Right lobe of liver (tissue), 6 donors: ENCODE measurements around the gene NHLH1. TPM values are rescaled to one million over a fixed set of nuclear protein-coding genes. Genes with fewer than 3 reads are reported as not detected.

Experiments used
- ATAC-seq, 4 donors: fragments of 200-7000 bp; cut with Tn5 transposase; one replicate each; pipeline ENCODE4 v1.9.1; 2020; ENCODE audit warnings: mild to moderate bottlenecking in 4 of 4, moderate library complexity in 4 of 4
- DNase-seq, 3 donors: peaks; one replicate each; pipeline ENCODE4 v3.0.0-alpha.2; 2020
- H3K27ac ChIP-seq, 3 donors: fragments of 200-600 bp; one replicate each; pipeline ENCODE4 v1.8.0; 2022
- H3K27me3 ChIP-seq, 2 donors: fragments of 200-600 bp; one replicate each; pipeline ENCODE4 v1.8.0; 2022
- H3K36me3 ChIP-seq, 4 donors: fragments of 200-600 bp; sonication (generic) in 1 of 4; one replicate each; pipeline versions ENCODE4 v1.5.1 to v1.8.0; 2017 to 2022; ENCODE audit warnings: control low read depth in 1 of 4
- H3K4me1 ChIP-seq, 4 donors: fragments of 200-600 bp; sonication (generic) in 1 of 4; one replicate each; pipeline versions ENCODE4 v1.5.1 to v1.8.0; 2017 to 2022; ENCODE audit warnings: control low read depth in 1 of 4
- H3K4me3 ChIP-seq, 3 donors: fragments of 200-600 bp; one replicate each; pipeline ENCODE4 v1.8.0; 2022
- H3K9me3 ChIP-seq, 4 donors: fragments of 200-600 bp; sonication (generic) in 1 of 4; one replicate each; pipeline versions ENCODE4 v1.5.1 to v1.8.0; 2017 to 2022; ENCODE audit warnings: control low read depth in 1 of 4
- CTCF ChIP-seq, 4 donors: fragments of 200-600 bp in 3 of 4; fragments of 450-650 bp in 1 of 4; IDR thresholded peaks; one replicate each; pipeline versions ENCODE4 v1.5.1 to v1.8.0; 2016 to 2022; ENCODE audit warnings: antibody characterized with exemption in 4 of 4, mild to moderate bottlenecking in 2 of 4
- POLR2A ChIP-seq: fragments of 450-650 bp; IDR thresholded peaks from one replicate; pipeline ENCODE4 v1.6.1; 2017; ENCODE audit warnings: antibody characterized with exemption, mild to moderate bottlenecking
- WGBS: methylation state at CpG from one replicate; pipeline ENCODE4 v1.1.6; 2018; ENCODE audit warnings: low coverage, low lambda C conversion rate; ENCODE audit not compliant: insufficient coverage; ENCODE audit errors: missing lambda C conversion rate; 5-methylcytosine and 5-hydroxymethylcytosine counted together
- intact Hi-C, 2 donors: fragments of 100-400 bp; cut with DNase I; formaldehyde crosslinking; loops; one replicate each; pipeline versions ENCODE4 v1.11.2 to v1.14.1; 2022
- total RNA-seq, 6 experiments: library from RNA; depleted of rRNA in 2 of 6; stranded (reverse); fragments of >200 nt in 2 of 6; fragmentation: NEBNext Ultra II Directional in 3 of 6; extraction: Animal tissue kit (Norgen Biotek cat#: 25700) in 3 of 6; gene quantifications; one replicate each; pipeline versions ENCODE4 v1.1.0 to v1.2.4, GENCODE V29; 2016 to 2023
- donor health status: DM: no; HTN: yes; CAD: no.
- donor health status: DM: no; HTN: no; CAD: no.
- donor health status: DM: no; HTN: no; CAD: no.
- donor health status: DM: no; HTN: yes; CAD: no.
- donor health status: DM: no; HTN: yes; CAD: no.

NHLH1 gene
- total RNA-seq, 6 experiments from 2014 or later, result 0.07 to 0.12 TPM; not detected in 4

GRCh38 chr1:160400223-160400645 is 33.4 kb downstream of the NHLH1 start, which contains the start of gene VANGL2:
VANGL2 (plus strand) TSS chr1:160400564; CDS start chr1:160415838, 15,274 bp downstream.
- Histone ChIP-seq H3K36me3 (no peaks in the 10 kb centered on the region), H3K4me3 (peak within 1 kb of the TSS; percentile 29 to 46 (median 29)), H3K9me3 (no peaks in the 10 kb centered on the region), H3K27ac (no peak within 1 kb of the TSS), H3K27me3 (no peaks in the 10 kb centered on the region), H3K4me1 (peaks cover 0 to 6% (median 0%) of the 10 kb centered on the region in 4 donors)
- DNase-seq (peak in 1 of 3 donors; percentile 46), ATAC-seq (peak; percentile 49 to 70 (median 66))
- intact Hi-C loops, result no loop called here
- TF ChIP-seq CTCF (IDR thresholded peaks at IDR 0.05), result no peak
- TF ChIP-seq POLR2A, result no peak
- WGBS, result 4% methylated on average over 19 of the region's 34 CpGs

- Histone ChIP-seq H3K36me3 (no peaks in the 10 kb centered on the region), H3K9me3 (no peaks in the 10 kb centered on the region), H3K27me3 (no peaks in the 10 kb centered on the region), H3K4me1 (peaks cover 0 to 6% (median 0%) of the 10 kb centered on the region in 4 donors), H3K27ac (no peak overlapping the region), H3K4me3 (peak overlapping the region; percentile 29 to 46 (median 29))
- no peak for ATAC-seq
- 8% methylated on average over 44 of the region's 55 CpGs for WGBS
- TF ChIP-seq CTCF (IDR thresholded peaks at IDR 0.05), result no peak
- no peak for TF ChIP-seq POLR2A
- intact Hi-C loops, result no loop called here
- peak in 1 of 3 donors; percentile 18 for DNase-seq
These were observed 34.0 kb downstream of the NHLH1 start for GRCh38 chr1:160400646-160401486.

GRCh38 chr1:160401487-160401805 is 34.6 kb downstream of the NHLH1 start:
- WGBS, result 68% methylated on average over 6 of the region's 7 CpGs
- TF ChIP-seq POLR2A (no peak), CTCF (IDR thresholded peaks at IDR 0.05) (no peak)
- H3K4me1 ChIP-seq, result peaks cover 0 to 6% (median 0%) of the 10 kb centered on the region in 4 donors
- DNase-seq (peak in 1 of 3 donors; percentile 27), ATAC-seq (no peak)
- no peak overlapping the region for H3K27ac ChIP-seq
- intact Hi-C loops, result no loop called here
- no peaks in the 10 kb centered on the region for H3K36me3 ChIP-seq
- H3K4me3 ChIP-seq, result no peak overlapping the region
- H3K9me3 ChIP-seq, result no peaks in the 10 kb centered on the region
- no peaks in the 10 kb centered on the region for H3K27me3 ChIP-seq

- Histone ChIP-seq H3K27ac (no peak overlapping the region), H3K4me3 (no peak overlapping the region), H3K9me3 (no peaks in the 10 kb centered on the region), H3K4me1 (peaks cover 0 to 6% (median 0%) of the 10 kb centered on the region in 4 donors), H3K27me3 (no peaks in the 10 kb centered on the region), H3K36me3 (no peaks in the 10 kb centered on the region)
- 50% methylated on average over 8 of the region's 9 CpGs for WGBS
- DNase-seq (peak in 1 of 3 donors; percentile 24), ATAC-seq (no peak)
- intact Hi-C loops, result no loop called here
- no peak for TF ChIP-seq POLR2A
- TF ChIP-seq CTCF (IDR thresholded peaks at IDR 0.05), result no peak
These were observed 35.3 kb downstream of the NHLH1 start for GRCh38 chr1:160402001-160402795.
